Stimulated activated memory B cell treated with anti-CD40 and anti-IgM and Interleukin-4, amounts not matched to agents 10 μg/mL and 1 μg/mL and 100 μg/mL, for 72 hours (primary cell): ENCODE results near the gene FYN.

Source experiments
- ATAC-seq: fragments of 150-1000 bp; cut with Tn5 transposase; 2 replicates; pipeline ENCODE4 v1.10.0; 2021
- H3K27ac Mint-ChIP-seq: one replicate; pipeline ENCODE4 v1.8.0; 2022; ENCODE audit warnings: mild to moderate bottlenecking, mixed read lengths
- H3K27me3 Mint-ChIP-seq: one replicate; pipeline ENCODE4 v1.8.0; 2022; ENCODE audit warnings: mixed read lengths
- H3K36me3 Mint-ChIP-seq: one replicate; pipeline ENCODE4 v1.8.0; 2022; ENCODE audit warnings: mixed read lengths
- H3K4me1 Mint-ChIP-seq: one replicate; pipeline ENCODE4 v1.8.0; 2022; ENCODE audit warnings: mixed read lengths
- H3K4me3 Mint-ChIP-seq: one replicate; pipeline ENCODE4 v1.8.0; 2022; ENCODE audit warnings: mild to moderate bottlenecking, moderate library complexity, mixed read lengths
- H3K9me3 Mint-ChIP-seq: one replicate; pipeline ENCODE4 v1.8.0; 2022; ENCODE audit warnings: mixed read lengths

The FYN gene

GRCh38 chr6:111774346-111774703 lies 98.9 kb downstream of the FYN start:
- ATAC-seq = no peak
- H3K27ac Mint-ChIP-seq = no peak overlapping the region

GRCh38 chr6:111773501-111774345 lies 99.5 kb downstream of the FYN start:
- H3K36me3 Mint-ChIP-seq = peaks cover 40% of the 10 kb centered on the region
- peaks cover 46% of the 10 kb centered on the region for H3K4me1 Mint-ChIP-seq
- no peak overlapping the region for H3K27ac Mint-ChIP-seq
- no peaks in the 10 kb centered on the region for H3K27me3 Mint-ChIP-seq
- H3K4me3 Mint-ChIP-seq = no peak overlapping the region
- ATAC-seq = no peak
- H3K9me3 Mint-ChIP-seq = no peaks in the 10 kb centered on the region

More at GRCh38 chr6:111774346-111774703, 98.9 kb downstream of the FYN start:
- H3K9me3 Mint-ChIP-seq = no peaks in the 10 kb centered on the region
- H3K4me3 Mint-ChIP-seq = no peak overlapping the region
- H3K4me1 Mint-ChIP-seq = peaks cover 40% of the 10 kb centered on the region
- H3K27me3 Mint-ChIP-seq = no peaks in the 10 kb centered on the region
- peaks cover 38% of the 10 kb centered on the region for H3K36me3 Mint-ChIP-seq

DNA sequence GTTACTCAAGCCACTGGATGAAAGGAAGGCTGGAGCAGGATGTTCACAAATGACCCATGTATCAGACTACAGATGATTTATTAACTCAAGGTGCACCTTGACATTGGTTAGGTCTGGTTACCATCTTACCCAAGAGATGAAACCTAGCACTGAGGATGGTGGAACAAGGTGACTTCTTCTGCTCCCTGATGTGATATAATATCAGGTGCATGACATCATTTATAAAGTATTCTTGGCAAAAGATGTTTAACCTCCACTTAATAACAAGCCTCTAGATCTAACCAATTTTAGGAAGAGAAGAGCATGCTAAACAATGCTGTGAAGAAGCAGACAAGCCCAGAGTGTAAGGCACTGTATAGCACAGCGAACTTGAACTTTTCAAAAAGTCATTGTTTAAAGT lies 100.9 kb downstream of the FYN start:
- H3K27ac Mint-ChIP-seq = no peak overlapping the region
- peaks cover 31% of the 10 kb centered on the region for H3K36me3 Mint-ChIP-seq
- H3K27me3 Mint-ChIP-seq = no peaks in the 10 kb centered on the region
- H3K4me1 Mint-ChIP-seq = peaks cover 46% of the 10 kb centered on the region
- no peaks in the 10 kb centered on the region for H3K9me3 Mint-ChIP-seq
- no peak overlapping the region for H3K4me3 Mint-ChIP-seq
- ATAC-seq = no peak

- Mint-ChIP-seq H3K4me3 (no peak overlapping the region), H3K36me3 (peaks cover 31% of the 10 kb centered on the region), H3K27ac (peak overlapping the region; percentile 94), H3K9me3 (no peaks in the 10 kb centered on the region), H3K27me3 (no peaks in the 10 kb centered on the region), H3K4me1 (peaks cover 47% of the 10 kb centered on the region)
- no peak for ATAC-seq
Measured at GRCh38 chr6:111771629-111772028, 101.6 kb downstream of the FYN start.

GRCh38 chr6:111771094-111771432 lies 102.2 kb downstream of the FYN start:
- Mint-ChIP-seq H3K4me1 (peaks cover 51% of the 10 kb centered on the region), H3K36me3 (peaks cover 31% of the 10 kb centered on the region), H3K4me3 (no peak overlapping the region)

GRCh38 chr6:111770263-111771093 lies 102.8 kb downstream of the FYN start:
- peaks cover 31% of the 10 kb centered on the region for H3K36me3 Mint-ChIP-seq
- no peaks in the 10 kb centered on the region for H3K9me3 Mint-ChIP-seq
- peaks cover 57% of the 10 kb centered on the region for H3K4me1 Mint-ChIP-seq
- H3K27me3 Mint-ChIP-seq = no peaks in the 10 kb centered on the region
- no peak overlapping the region for H3K4me3 Mint-ChIP-seq
- H3K27ac Mint-ChIP-seq = peak overlapping the region; percentile 94
- no peak for ATAC-seq

More at GRCh38 chr6:111771094-111771432, 102.2 kb downstream of the FYN start:
- ATAC-seq = no peak
- H3K9me3 Mint-ChIP-seq = no peaks in the 10 kb centered on the region
- peak overlapping the region; percentile 94 for H3K27ac Mint-ChIP-seq
- no peaks in the 10 kb centered on the region for H3K27me3 Mint-ChIP-seq

- Mint-ChIP-seq H3K27me3 (no peaks in the 10 kb centered on the region), H3K9me3 (no peaks in the 10 kb centered on the region), H3K27ac (peak overlapping the region; percentile 94), H3K36me3 (peaks cover 37% of the 10 kb centered on the region), H3K4me3 (no peak overlapping the region), H3K4me1 (peaks cover 66% of the 10 kb centered on the region)
- ATAC-seq = peak; percentile 60
Measured at GRCh38 chr6:111769365-111770152, 103.7 kb downstream of the FYN start.

DNA sequence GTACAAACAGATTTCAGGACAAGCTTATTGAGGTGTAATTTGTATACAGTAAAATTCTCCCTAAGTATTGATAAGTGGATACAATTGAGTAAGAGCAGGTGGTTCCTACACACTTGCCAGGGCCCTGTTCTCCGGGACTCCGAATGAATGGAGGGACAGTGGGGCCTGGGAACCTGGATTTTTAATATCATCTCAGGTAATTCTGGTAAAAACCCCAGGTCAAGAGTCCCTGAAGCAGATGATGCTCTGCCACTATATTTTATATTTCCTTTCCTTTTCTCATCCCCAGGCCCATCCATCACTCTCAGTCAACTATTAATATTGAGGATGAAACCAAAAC lies 104.9 kb downstream of the FYN start:
- peak overlapping the region; percentile 94 for H3K27ac Mint-ChIP-seq
- no peaks in the 10 kb centered on the region for H3K27me3 Mint-ChIP-seq
- H3K9me3 Mint-ChIP-seq = no peaks in the 10 kb centered on the region
- H3K4me3 Mint-ChIP-seq = no peak overlapping the region
- peaks cover 38% of the 10 kb centered on the region for H3K36me3 Mint-ChIP-seq
- peaks cover 77% of the 10 kb centered on the region for H3K4me1 Mint-ChIP-seq
- no peak for ATAC-seq

DNA sequence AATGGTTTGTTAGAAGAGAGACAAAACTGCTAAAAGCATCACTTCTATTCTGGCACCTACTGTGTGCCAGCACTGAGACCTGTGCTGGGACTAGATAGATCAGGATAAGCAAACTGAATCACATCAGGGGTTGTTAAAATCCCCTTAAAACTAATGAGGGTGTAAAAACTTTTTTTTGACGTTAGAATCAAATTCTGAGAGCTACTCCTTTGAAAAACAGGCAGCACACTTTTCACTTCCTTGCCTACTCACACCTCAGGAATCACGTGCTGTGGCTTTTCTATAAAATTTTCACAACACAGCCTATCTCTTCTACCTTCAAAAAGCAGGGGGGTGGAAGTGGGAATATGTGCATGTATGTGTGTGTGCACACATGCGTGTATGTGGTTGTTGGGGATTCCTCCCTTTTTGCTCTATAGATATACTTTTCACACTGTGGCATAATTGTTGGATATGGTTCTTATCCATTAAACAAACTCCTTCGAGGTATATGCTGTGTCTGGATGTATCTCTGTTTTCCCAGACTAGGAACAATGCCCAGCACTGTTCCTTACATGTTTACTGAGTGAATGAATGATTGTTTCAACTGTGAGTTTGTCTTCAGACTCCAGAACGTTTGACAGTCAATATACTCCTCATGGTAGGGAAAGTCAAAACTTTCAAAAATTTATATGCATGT lies 105.4 kb downstream of the FYN start:
- Mint-ChIP-seq H3K4me3 (no peak overlapping the region), H3K27me3 (no peaks in the 10 kb centered on the region), H3K4me1 (peaks cover 82% of the 10 kb centered on the region), H3K36me3 (peaks cover 41% of the 10 kb centered on the region), H3K9me3 (no peaks in the 10 kb centered on the region), H3K27ac (peak overlapping the region; percentile 94)
- no peak for ATAC-seq

GRCh38 chr6:111766201-111766857 lies 106.9 kb downstream of the FYN start:
- Mint-ChIP-seq H3K9me3 (no peaks in the 10 kb centered on the region), H3K4me3 (no peak overlapping the region), H3K27ac (peak overlapping the region; percentile 94), H3K4me1 (peaks cover 95% of the 10 kb centered on the region), H3K36me3 (peaks cover 32% of the 10 kb centered on the region), H3K27me3 (no peaks in the 10 kb centered on the region)
- ATAC-seq = no peak

- ATAC-seq = no peak
- peak overlapping the region; percentile 94 for H3K27ac Mint-ChIP-seq
- H3K27me3 Mint-ChIP-seq = no peaks in the 10 kb centered on the region
- peaks cover 97% of the 10 kb centered on the region for H3K4me1 Mint-ChIP-seq
- peaks cover 29% of the 10 kb centered on the region for H3K36me3 Mint-ChIP-seq
- H3K9me3 Mint-ChIP-seq = no peaks in the 10 kb centered on the region
- H3K4me3 Mint-ChIP-seq = no peak overlapping the region
Measured at GRCh38 chr6:111765763-111766162, 107.5 kb downstream of the FYN start.

- H3K27ac Mint-ChIP-seq = peak overlapping the region; percentile 94
- no peaks in the 10 kb centered on the region for H3K9me3 Mint-ChIP-seq
- peaks cover 99% of the 10 kb centered on the region for H3K4me1 Mint-ChIP-seq
- H3K36me3 Mint-ChIP-seq = peaks cover 24% of the 10 kb centered on the region
- peak; percentile 89 for ATAC-seq
- no peaks in the 10 kb centered on the region for H3K27me3 Mint-ChIP-seq
- peak overlapping the region; percentile 11 for H3K4me3 Mint-ChIP-seq
Measured at GRCh38 chr6:111764238-111765175, 108.7 kb downstream of the FYN start.

DNA sequence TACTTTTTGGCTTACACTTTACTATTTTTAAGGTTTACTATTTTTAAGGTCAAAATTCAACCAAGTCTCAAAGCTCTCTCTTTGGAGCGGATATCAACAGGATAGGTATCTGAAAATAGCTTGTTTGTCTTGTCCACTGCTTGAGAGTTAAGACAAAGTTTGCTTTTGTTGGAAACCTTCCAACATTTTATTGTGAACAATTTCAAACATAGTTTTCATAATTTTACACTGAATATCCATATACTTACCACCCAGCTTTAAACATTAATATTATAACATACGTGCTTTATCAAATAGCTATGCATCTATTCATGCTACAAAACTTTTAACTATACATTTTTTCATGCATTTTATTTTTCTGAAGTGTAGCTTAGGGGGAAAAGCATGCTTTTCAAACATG lies 109.9 kb downstream of the FYN start:
- no peaks in the 10 kb centered on the region for H3K27me3 Mint-ChIP-seq
- H3K4me1 Mint-ChIP-seq = peaks cover 98% of the 10 kb centered on the region
- no peaks in the 10 kb centered on the region for H3K9me3 Mint-ChIP-seq
- no peak overlapping the region for H3K4me3 Mint-ChIP-seq
- ATAC-seq = no peak
- H3K27ac Mint-ChIP-seq = peak overlapping the region; percentile 75
- H3K36me3 Mint-ChIP-seq = peaks cover 31% of the 10 kb centered on the region
